ENCODE data around the gene UBE2J2.

DNA sequence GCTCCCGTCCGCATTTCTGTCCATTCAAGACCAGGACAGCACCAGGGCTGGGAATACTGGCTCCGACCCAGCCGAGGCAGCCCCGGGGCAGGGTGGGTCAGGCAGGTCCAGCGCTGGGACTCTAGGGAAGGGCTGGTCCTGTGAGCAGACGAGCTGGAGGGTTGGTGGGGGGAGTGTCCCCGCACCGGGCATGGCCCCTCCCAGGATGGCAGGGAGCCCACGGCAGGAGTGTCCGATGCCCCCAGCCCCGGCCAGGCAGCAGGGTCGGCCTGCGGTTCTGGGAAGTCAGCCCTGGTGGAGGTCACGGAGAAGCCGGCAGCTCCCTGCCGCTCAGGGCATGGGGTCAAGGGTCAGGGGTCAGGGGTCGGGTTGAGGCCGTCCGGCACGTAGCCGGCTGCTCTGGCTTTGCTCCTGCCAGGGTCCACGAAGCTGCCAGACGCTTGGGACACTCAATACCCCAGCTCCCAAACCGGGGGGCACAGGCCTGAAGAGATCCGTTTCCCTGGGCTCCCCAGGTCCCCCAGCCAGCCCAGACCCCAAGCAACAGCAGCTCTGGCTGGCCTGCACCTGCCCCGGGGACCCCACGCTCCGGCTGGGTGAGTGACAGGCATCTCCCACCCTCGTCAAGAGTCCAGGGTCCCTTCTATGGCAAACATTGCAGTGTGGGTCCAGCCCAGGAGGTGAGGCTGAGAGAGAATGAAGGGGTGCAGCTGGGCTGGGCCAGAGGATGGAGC, 33.9 kb downstream of the UBE2J2 start:
- TF ChIP-seq YY1 (IDR thresholded peaks at IDR 0.05; ENCODE audit: low read depth, low read length) (no peak), KDM4A (IDR thresholded peaks at IDR 0.05; ENCODE audit: low read depth, low read length, severe bottlenecking) (no peak), POLR2AphosphoS5 (IDR thresholded peaks at IDR 0.05; ENCODE audit: low read depth, low read length) (no peak), ASH2L (IDR thresholded peaks at IDR 0.05; ENCODE audit: low read length) (no peak), TBP (IDR thresholded peaks at IDR 0.05; ENCODE audit: low read depth, low read length) (no peak), EGR1 (IDR thresholded peaks at IDR 0.05; ENCODE audit: borderline replicate concordance, low read depth, low read length) (no peak), CEBPB (IDR thresholded peaks at IDR 0.05; ENCODE audit: low read depth, low read length) (no peak), CHD1 (IDR thresholded peaks at IDR 0.05; ENCODE audit: low read depth, low read length) (no peak), POLR2A (IDR thresholded peaks at IDR 0.05; ENCODE audit: control extremely low read depth in 1 of 2, low read depth in 2 of 2, low read length in 2 of 2) (0 out of 3 replicates have a peak, but pooled peaks of 1 of the 2 experiments have one; percentile 37), TAF1 (IDR thresholded peaks at IDR 0.05; ENCODE audit: low read depth, low read length) (no peak), ATF3 (IDR thresholded peaks at IDR 0.05; ENCODE audit: insufficient read depth, low read depth, low read length) (no peak)
- TF ChIP-seq, protein P1, sequence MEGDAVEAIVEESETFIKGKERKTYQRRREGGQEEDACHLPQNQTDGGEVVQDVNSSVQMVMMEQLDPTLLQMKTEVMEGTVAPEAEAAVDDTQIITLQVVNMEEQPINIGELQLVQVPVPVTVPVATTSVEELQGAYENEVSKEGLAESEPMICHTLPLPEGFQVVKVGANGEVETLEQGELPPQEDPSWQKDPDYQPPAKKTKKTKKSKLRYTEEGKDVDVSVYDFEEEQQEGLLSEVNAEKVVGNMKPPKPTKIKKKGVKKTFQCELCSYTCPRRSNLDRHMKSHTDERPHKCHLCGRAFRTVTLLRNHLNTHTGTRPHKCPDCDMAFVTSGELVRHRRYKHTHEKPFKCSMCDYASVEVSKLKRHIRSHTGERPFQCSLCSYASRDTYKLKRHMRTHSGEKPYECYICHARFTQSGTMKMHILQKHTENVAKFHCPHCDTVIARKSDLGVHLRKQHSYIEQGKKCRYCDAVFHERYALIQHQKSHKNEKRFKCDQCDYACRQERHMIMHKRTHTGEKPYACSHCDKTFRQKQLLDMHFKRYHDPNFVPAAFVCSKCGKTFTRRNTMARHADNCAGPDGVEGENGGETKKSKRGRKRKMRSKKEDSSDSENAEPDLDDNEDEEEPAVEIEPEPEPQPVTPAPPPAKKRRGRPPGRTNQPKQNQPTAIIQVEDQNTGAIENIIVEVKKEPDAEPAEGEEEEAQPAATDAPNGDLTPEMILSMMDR (IDR thresholded peaks at IDR 0.05; ENCODE audit: control extremely low read depth in 1 of 3, insufficient read depth in 1 of 3, low read depth in 1 of 3, low read length in 3 of 3): no peak
- TF ChIP-seq, protein P2, sequence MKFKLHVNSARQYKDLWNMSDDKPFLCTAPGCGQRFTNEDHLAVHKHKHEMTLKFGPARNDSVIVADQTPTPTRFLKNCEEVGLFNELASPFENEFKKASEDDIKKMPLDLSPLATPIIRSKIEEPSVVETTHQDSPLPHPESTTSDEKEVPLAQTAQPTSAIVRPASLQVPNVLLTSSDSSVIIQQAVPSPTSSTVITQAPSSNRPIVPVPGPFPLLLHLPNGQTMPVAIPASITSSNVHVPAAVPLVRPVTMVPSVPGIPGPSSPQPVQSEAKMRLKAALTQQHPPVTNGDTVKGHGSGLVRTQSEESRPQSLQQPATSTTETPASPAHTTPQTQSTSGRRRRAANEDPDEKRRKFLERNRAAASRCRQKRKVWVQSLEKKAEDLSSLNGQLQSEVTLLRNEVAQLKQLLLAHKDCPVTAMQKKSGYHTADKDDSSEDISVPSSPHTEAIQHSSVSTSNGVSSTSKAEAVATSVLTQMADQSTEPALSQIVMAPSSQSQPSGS (IDR thresholded peaks at IDR 0.05; ENCODE audit: low read length): no peak

Data from H1 (cell line).